H1 (cell line): ENCODE data around the gene BCHE. TPM values are rescaled to one million over a fixed set of nuclear protein-coding genes. Genes with fewer than 3 reads are reported as not detected.

Experiments used
- CTCF ChIA-PET: fragments of 300-600 bp; sonication (Branson Sonifier 250); formaldehyde crosslinking; loops from one replicate; lab custom pipeline; 2021; ENCODE audit not compliant: partially characterized antibody; lab: Charles Lee
- POLR2A ChIA-PET: fragments of 300-600 bp; sonication (Branson Sonifier 250); formaldehyde crosslinking; loops from one replicate; lab custom pipeline; 2021; ENCODE audit warnings: inconsistent platforms; ENCODE audit not compliant: partially characterized antibody; lab: Charles Lee
- DNase-seq, 2 experiments: peaks; one replicate each; pipeline versions ENCODE4 v3.0.0 to v3.0.0-alpha.2; 2010 to 2022; ENCODE audit warnings: low spot score in 2 of 2, low read depth in 1 of 2, mixed read lengths in 1 of 2
- FAIRE-seq: peaks from 2 replicates; lab custom pipeline; 2011; peaks lifted over from hg19 to GRCh38; lab: Jason Lieb, UNC
- H2AFZ ChIP-seq: 2 replicates; pipeline ENCODE4 v1.8.1; 2012; ENCODE audit warnings: low read length, inconsistent platforms
- H2AK5ac ChIP-seq: 2 replicates; pipeline ENCODE4 v1.6.1; 2013; ENCODE audit warnings: low read depth, low read length
- H2BK120ac ChIP-seq: replicated peaks from 2 replicates; pipeline ENCODE3; 2013; ENCODE audit warnings: low read depth, low read length, inconsistent platforms
- H2BK12ac ChIP-seq: 2 replicates; pipeline ENCODE4 v1.6.1; 2013; ENCODE audit warnings: low read depth, low read length
- H2BK15ac ChIP-seq: 2 replicates; pipeline ENCODE4 v1.6.1; 2013; ENCODE audit warnings: low read length
- H2BK20ac ChIP-seq: 2 replicates; pipeline ENCODE4 v1.6.1; 2013; ENCODE audit warnings: low read length
- H2BK5ac ChIP-seq: 2 replicates; pipeline ENCODE4 v1.6.1; 2013; ENCODE audit warnings: low read depth, low read length
- H3K14ac ChIP-seq: 2 replicates; pipeline ENCODE4 v1.6.1; 2013; ENCODE audit warnings: inconsistent platforms; ENCODE audit not compliant: insufficient read length
- H3K18ac ChIP-seq: 2 replicates; pipeline ENCODE4 v1.6.1; 2013; ENCODE audit warnings: low read length; ENCODE audit errors: extremely low read depth
- H3K23ac ChIP-seq: 2 replicates; pipeline ENCODE4 v1.6.1; 2013; ENCODE audit warnings: inconsistent platforms; ENCODE audit not compliant: insufficient read length
- H3K23me2 ChIP-seq: 2 replicates; pipeline ENCODE4 v1.6.1; 2013; ENCODE audit warnings: low read depth, low read length
- H3K27ac ChIP-seq: 2 replicates; pipeline ENCODE4 v1.6.1; 2011; ENCODE audit warnings: low read depth, low read length, inconsistent platforms
- H3K27me3 ChIP-seq, 4 experiments: replicated peaks in 1 of 4; 1 replicate in 1 of 4; 2 replicates in 3 of 4; pipeline versions ENCODE4 v1.6.1 to v1.8.1; 2011 to 2013; ENCODE audit warnings: low read length in 3 of 4, mild to moderate bottlenecking in 3 of 4, inconsistent platforms in 2 of 4, mixed read lengths in 2 of 4, moderate library complexity in 1 of 4; ENCODE audit not compliant: control insufficient read depth in 3 of 4, insufficient read depth in 3 of 4; ENCODE audit errors: extremely low read depth in 1 of 4
- H3K36me3 ChIP-seq, 4 experiments: 2 replicates each; pipeline versions ENCODE4 v1.6.1 to v1.8.1; 2011 to 2013; ENCODE audit warnings: mild to moderate bottlenecking in 4 of 4, low read length in 3 of 4, moderate library complexity in 2 of 4, control low read depth in 1 of 4, inconsistent platforms in 1 of 4; ENCODE audit not compliant: insufficient read depth in 4 of 4, control insufficient read depth in 2 of 4
- H3K4ac ChIP-seq: replicated peaks from 2 replicates; pipeline ENCODE3; 2013; ENCODE audit warnings: low read length, low read depth, mixed read lengths, inconsistent platforms; ENCODE audit not compliant: insufficient read length
- H3K4me1 ChIP-seq, 4 experiments: replicated peaks in 1 of 4; 1 replicate in 1 of 4; 2 replicates in 3 of 4; pipeline versions ENCODE4 v1.6.1 to v1.8.1; 2011 to 2013; ENCODE audit warnings: low read length in 3 of 4, inconsistent platforms in 2 of 4, mixed read lengths in 1 of 4; ENCODE audit not compliant: insufficient read depth in 4 of 4, control insufficient read depth in 3 of 4
- H3K4me2 ChIP-seq, 2 experiments: 2 replicates each; pipeline versions ENCODE4 v1.6.1 to v1.8.1; 2011 to 2013; ENCODE audit warnings: low read depth in 2 of 2, low read length in 2 of 2, control low read depth in 1 of 2, inconsistent platforms in 1 of 2, mild to moderate bottlenecking in 1 of 2; ENCODE audit not compliant: insufficient read depth in 1 of 2
- H3K4me3 ChIP-seq, 4 experiments: fragments of 200-600, 300-600 bp in 1 of 4; sonication (generic), shearing (Covaris generic), sonication (Bioruptor Twin) in 1 of 4; 2 replicates each; pipeline versions ENCODE4 v1.5.1 to v1.8.1; 2011 to 2016; ENCODE audit warnings: low read length in 4 of 4, low read depth in 3 of 4, control low read depth in 2 of 4, inconsistent platforms in 2 of 4, mild to moderate bottlenecking in 2 of 4, mixed read lengths in 1 of 4, moderate library complexity in 1 of 4; ENCODE audit not compliant: insufficient read depth in 2 of 4; ENCODE audit errors: extremely low read depth in 1 of 4
- H3K56ac ChIP-seq: replicated peaks from 2 replicates; pipeline ENCODE3; 2013; ENCODE audit warnings: low read depth, mild to moderate bottlenecking, mixed read lengths, low read length, inconsistent platforms; ENCODE audit not compliant: insufficient read length
- H3K79me1 ChIP-seq: 2 replicates; pipeline ENCODE4 v1.6.1; 2013; ENCODE audit warnings: low read depth, low read length, control low read depth
- H3K79me2 ChIP-seq, 2 experiments: 2 replicates each; pipeline versions ENCODE4 v1.6.1 to v1.8.1; 2012 to 2013; ENCODE audit warnings: low read length in 2 of 2, mild to moderate bottlenecking in 2 of 2, inconsistent platforms in 1 of 2; ENCODE audit not compliant: insufficient read depth in 2 of 2, control insufficient read depth in 1 of 2
- H3K9ac ChIP-seq, 4 experiments: replicated peaks in 1 of 4; 1 replicate in 1 of 4; 2 replicates in 3 of 4; pipeline versions ENCODE4 v1.6.1 to v1.8.1; 2011 to 2013; ENCODE audit warnings: low read depth in 3 of 4, low read length in 3 of 4, control low read depth in 2 of 4, mild to moderate bottlenecking in 2 of 4, moderate library complexity in 2 of 4, inconsistent platforms in 1 of 4; ENCODE audit errors: extremely low read depth in 1 of 4
- H3K9me3 ChIP-seq, 2 experiments: 2 replicates each; pipeline versions ENCODE4 v1.6.1 to v1.8.1; 2012 to 2013; ENCODE audit warnings: mild to moderate bottlenecking in 2 of 2, moderate library complexity in 2 of 2, control low read depth in 1 of 2, inconsistent platforms in 1 of 2, low read depth in 1 of 2, low read length in 1 of 2, mixed read lengths in 1 of 2; ENCODE audit not compliant: insufficient read depth in 2 of 2
- H4K20me1 ChIP-seq, 2 experiments: replicated peaks in 1 of 2; 2 replicates each; pipeline versions ENCODE3 to v1.8.1; 2011 to 2013; ENCODE audit warnings: inconsistent platforms in 2 of 2, low read length in 2 of 2, mild to moderate bottlenecking in 1 of 2; ENCODE audit not compliant: insufficient read depth in 2 of 2, control insufficient read depth in 1 of 2
- H4K5ac ChIP-seq: 2 replicates; pipeline ENCODE4 v1.6.1; 2013; ENCODE audit warnings: low read length, low read depth, mixed read lengths, inconsistent platforms; ENCODE audit not compliant: insufficient read length
- H4K8ac ChIP-seq: 2 replicates; pipeline ENCODE4 v1.8.0; 2013; ENCODE audit warnings: mild to moderate bottlenecking, moderate library complexity, low read length, inconsistent platforms; ENCODE audit not compliant: insufficient read depth; ENCODE audit errors: extremely low read depth
- H4K91ac ChIP-seq: replicated peaks from 2 replicates; pipeline ENCODE3; 2013; ENCODE audit warnings: low read length, mixed read lengths, inconsistent platforms; ENCODE audit not compliant: insufficient read length
- CHD2 ChIP-seq: IDR thresholded peaks from 2 replicates; pipeline ENCODE4 v1.6.1; 2012; ENCODE audit warnings: low read length, improper control_type of control experiment
- CREB1 ChIP-seq: IDR thresholded peaks from 2 replicates; pipeline ENCODE4 v1.6.1; 2012; ENCODE audit warnings: inconsistent platforms
- EZH2 ChIP-seq: fragments of 200-600 bp; sonication (generic); IDR thresholded peaks from 2 replicates; pipeline ENCODE4 v1.7.1; 2012; ENCODE audit warnings: low read depth, mild to moderate bottlenecking, moderate library complexity, low read length, inconsistent platforms; ENCODE audit not compliant: severe bottlenecking
- FOSL1 ChIP-seq: IDR thresholded peaks from 2 replicates; pipeline ENCODE4 v1.6.1; 2011; ENCODE audit warnings: mild to moderate bottlenecking, low read depth, low read length, moderate library complexity; ENCODE audit not compliant: insufficient read depth
- GABPA ChIP-seq: IDR thresholded peaks from 2 replicates; pipeline ENCODE4 v1.6.1; 2011; ENCODE audit warnings: mild to moderate bottlenecking, low read length, moderate library complexity, borderline replicate concordance; ENCODE audit not compliant: insufficient read depth
- JUND ChIP-seq: IDR thresholded peaks from 2 replicates; pipeline ENCODE4 v1.6.1; 2011; ENCODE audit warnings: mild to moderate bottlenecking, improper control_type of control experiment, low read length
- SP1 ChIP-seq: IDR thresholded peaks from 2 replicates; pipeline ENCODE4 v1.6.1; 2011; ENCODE audit warnings: low read depth, low read length
- SRF ChIP-seq: IDR thresholded peaks from 2 replicates; pipeline ENCODE4 v1.6.1; 2011; ENCODE audit warnings: mild to moderate bottlenecking, low read depth, low read length, moderate library complexity
- SUZ12 ChIP-seq: fragments of 200-600 bp; sonication (generic); IDR thresholded peaks from 2 replicates; pipeline ENCODE4 v1.6.1; 2012; ENCODE audit warnings: mild to moderate bottlenecking, inconsistent platforms, low read length, moderate library complexity, mixed read lengths
- TEAD4 ChIP-seq: IDR thresholded peaks from 2 replicates; pipeline ENCODE4 v1.6.1; 2012; ENCODE audit warnings: low read depth, low read length, inconsistent platforms, mixed read lengths
- WGBS, 2 experiments: shearing (Covaris generic) in 1 of 2; methylation state at CpG; one replicate each; pipeline versions ENCODE4 v1.1.6 to v1.1.7; 2013 to 2015; ENCODE audit warnings: low lambda C conversion rate in 2 of 2, mixed read lengths in 2 of 2, inconsistent platforms in 1 of 2, low coverage in 1 of 2, missing lambda C conversion rate in 1 of 2; ENCODE audit not compliant: insufficient replicate concordance in 2 of 2, insufficient coverage in 1 of 2, insufficient read length in 1 of 2; ENCODE audit errors: extremely low coverage in 1 of 2, missing lambda C conversion rate in 1 of 2; 5-methylcytosine and 5-hydroxymethylcytosine counted together
- polyA plus RNA-seq, 7 experiments: library from polyadenylated mRNA; depleted of rRNA in 3 of 7; stranded (reverse) in 5 of 7; unstranded in 2 of 7; fragments of >200 nt in 5 of 7; fragments of 200-250 nt in 2 of 7; gene quantifications; 1 replicate in 5 of 7; 2 replicates in 1 of 7; 4 replicates in 1 of 7; pipeline versions ENCODE4 v1.2.1 to v1.2.3, GENCODE V29; 2011 to 2013; ENCODE audit warnings: missing spikeins in 2 of 7, mixed read lengths in 2 of 7
- total RNA-seq: library from RNA; stranded (reverse); fragmentation: NEBNext Ultra II Directional; extraction: Animal tissue kit (Norgen Biotek cat#: 25700); gene quantifications from 2 replicates; pipeline ENCODE4 v1.2.1, GENCODE V29; 2021

The BCHE gene
- total and polyA plus RNA-seq, 2 of the 8 experiments (the other 6 are each of a cell fraction or from before 2014, with no cell fraction given), result 0.56 to 1.9 TPM

- Histone ChIP-seq H2BK15ac (no peak overlapping the region), H2BK120ac (no peak overlapping the region), H3K79me1 (no peaks in the 10 kb centered on the region), H2AK5ac (no peak overlapping the region), H3K4me3 (no peak overlapping the region), H4K20me1 (no peaks in the 10 kb centered on the region), H3K27me3 (no peaks in the 10 kb centered on the region), H3K9me3 (no peaks in the 10 kb centered on the region), H2BK12ac (no peak overlapping the region), H4K5ac (no peak overlapping the region), H3K56ac (no peak overlapping the region), H3K4ac (no peak overlapping the region), H2AFZ (no peak overlapping the region), H3K23me2 (no peaks in the 10 kb centered on the region), H3K4me2 (no peak overlapping the region), H4K91ac (no peak overlapping the region), H4K8ac (no peak overlapping the region), H3K79me2 (no peaks in the 10 kb centered on the region), H3K23ac (no peak overlapping the region), H3K14ac (no peak overlapping the region), H3K9ac (no peak overlapping the region), H2BK5ac (no peak overlapping the region), H3K18ac (no peak overlapping the region), H2BK20ac (no peak overlapping the region), H3K4me1 (no peaks in the 10 kb centered on the region), H3K27ac (no peak overlapping the region), H3K36me3 (no peaks in the 10 kb centered on the region)
- CTCF ChIA-PET, result no interaction called here
- POLR2A ChIA-PET, result no interaction called here
- TF ChIP-seq JUND, result no peak
- TF ChIP-seq CHD2, result no peak
- no peak for TF ChIP-seq EZH2
- no peak for TF ChIP-seq FOSL1
- no peak for TF ChIP-seq CREB1
- no peak for TF ChIP-seq SRF
- no peak for TF ChIP-seq SP1
- no peak for TF ChIP-seq SUZ12
- TF ChIP-seq TEAD4, result no peak
- no peak for TF ChIP-seq GABPA
- FAIRE-seq, result no peak
- no peak for DNase-seq
- 95% methylated on average over 2 of the region's 2 CpGs; no CpG with 5 or more reads in 1 of the 2 experiments for WGBS, 2 experiments
These were observed 89.1 kb downstream of the BCHE start for GRCh38 chr3:165748094-165748493.
